ENCODE results near the gene S100PBP.

The S100PBP gene

GRCh38 chr1:32894681-32895080 lies 77.2 kb downstream of the S100PBP start:
- TF ChIP-seq TAF1 (IDR thresholded peaks at IDR 0.05; ENCODE audit: borderline replicate concordance, insufficient read depth, low read length), result no peak
- no peak for TF ChIP-seq SIN3A (IDR thresholded peaks at IDR 0.05; ENCODE audit: borderline replicate concordance, insufficient read depth, low read length)
- TF ChIP-seq FOXP2 (optimal IDR thresholded peaks at IDR 0.05; ENCODE audit: borderline replicate concordance, extremely low read depth, extremely low read length, insufficient read depth), result no peak
- TF ChIP-seq, protein P1, sequence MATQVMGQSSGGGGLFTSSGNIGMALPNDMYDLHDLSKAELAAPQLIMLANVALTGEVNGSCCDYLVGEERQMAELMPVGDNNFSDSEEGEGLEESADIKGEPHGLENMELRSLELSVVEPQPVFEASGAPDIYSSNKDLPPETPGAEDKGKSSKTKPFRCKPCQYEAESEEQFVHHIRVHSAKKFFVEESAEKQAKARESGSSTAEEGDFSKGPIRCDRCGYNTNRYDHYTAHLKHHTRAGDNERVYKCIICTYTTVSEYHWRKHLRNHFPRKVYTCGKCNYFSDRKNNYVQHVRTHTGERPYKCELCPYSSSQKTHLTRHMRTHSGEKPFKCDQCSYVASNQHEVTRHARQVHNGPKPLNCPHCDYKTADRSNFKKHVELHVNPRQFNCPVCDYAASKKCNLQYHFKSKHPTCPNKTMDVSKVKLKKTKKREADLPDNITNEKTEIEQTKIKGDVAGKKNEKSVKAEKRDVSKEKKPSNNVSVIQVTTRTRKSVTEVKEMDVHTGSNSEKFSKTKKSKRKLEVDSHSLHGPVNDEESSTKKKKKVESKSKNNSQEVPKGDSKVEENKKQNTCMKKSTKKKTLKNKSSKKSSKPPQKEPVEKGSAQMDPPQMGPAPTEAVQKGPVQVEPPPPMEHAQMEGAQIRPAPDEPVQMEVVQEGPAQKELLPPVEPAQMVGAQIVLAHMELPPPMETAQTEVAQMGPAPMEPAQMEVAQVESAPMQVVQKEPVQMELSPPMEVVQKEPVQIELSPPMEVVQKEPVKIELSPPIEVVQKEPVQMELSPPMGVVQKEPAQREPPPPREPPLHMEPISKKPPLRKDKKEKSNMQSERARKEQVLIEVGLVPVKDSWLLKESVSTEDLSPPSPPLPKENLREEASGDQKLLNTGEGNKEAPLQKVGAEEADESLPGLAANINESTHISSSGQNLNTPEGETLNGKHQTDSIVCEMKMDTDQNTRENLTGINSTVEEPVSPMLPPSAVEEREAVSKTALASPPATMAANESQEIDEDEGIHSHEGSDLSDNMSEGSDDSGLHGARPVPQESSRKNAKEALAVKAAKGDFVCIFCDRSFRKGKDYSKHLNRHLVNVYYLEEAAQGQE (IDR thresholded peaks at IDR 0.05; ENCODE audit: insufficient read depth in 1 of 2, low read depth in 2 of 2, low read length in 2 of 2), result no peak
- TF ChIP-seq POLR2AphosphoS5 (IDR thresholded peaks at IDR 0.05; ENCODE audit: low read depth, low read length), result no peak

- TF ChIP-seq POLR2AphosphoS5 (IDR thresholded peaks at IDR 0.05; ENCODE audit: low read depth, low read length) (no peak), FOXP2 (optimal IDR thresholded peaks at IDR 0.05; ENCODE audit: borderline replicate concordance, extremely low read depth, extremely low read length, insufficient read depth) (no peak), TAF1 (IDR thresholded peaks at IDR 0.05; ENCODE audit: borderline replicate concordance, insufficient read depth, low read length) (no peak), SIN3A (IDR thresholded peaks at IDR 0.05; ENCODE audit: borderline replicate concordance, insufficient read depth, low read length) (no peak)
- TF ChIP-seq, protein P1 (IDR thresholded peaks at IDR 0.05; ENCODE audit: insufficient read depth in 1 of 2, low read depth in 2 of 2, low read length in 2 of 2), result no peak
Observed at GRCh38 chr1:32895325-32896215, 78.1 kb downstream of the S100PBP start.

DNA sequence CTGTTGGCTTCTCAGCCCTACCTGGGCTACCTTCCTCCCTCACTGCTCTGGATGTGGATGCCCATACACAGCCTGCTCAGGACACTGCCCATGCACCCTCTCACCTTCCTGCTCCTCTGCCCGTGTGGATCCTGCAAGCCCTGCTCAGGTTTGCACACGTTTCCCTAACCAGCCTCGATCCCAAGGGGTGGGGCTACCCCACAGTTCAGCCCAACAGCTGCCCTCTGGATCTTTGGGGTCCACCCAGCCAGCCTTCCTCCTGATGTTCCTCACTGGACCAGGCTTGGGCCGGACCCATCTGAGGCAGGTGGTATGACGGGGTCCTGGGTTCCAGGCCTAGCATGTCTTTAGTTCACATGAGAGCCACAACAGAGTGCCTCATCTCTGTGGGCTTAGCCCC lies 79.0 kb downstream of the S100PBP start:
- TF ChIP-seq POLR2AphosphoS5 (IDR thresholded peaks at IDR 0.05; ENCODE audit: low read depth, low read length), result no peak
- no peak for TF ChIP-seq FOXP2 (optimal IDR thresholded peaks at IDR 0.05; ENCODE audit: borderline replicate concordance, extremely low read depth, extremely low read length, insufficient read depth)
- TF ChIP-seq, protein P1 (IDR thresholded peaks at IDR 0.05; ENCODE audit: insufficient read depth in 1 of 2, low read depth in 2 of 2, low read length in 2 of 2), result no peak
- no peak for TF ChIP-seq TAF1 (IDR thresholded peaks at IDR 0.05; ENCODE audit: borderline replicate concordance, insufficient read depth, low read length)
- no peak for TF ChIP-seq SIN3A (IDR thresholded peaks at IDR 0.05; ENCODE audit: borderline replicate concordance, insufficient read depth, low read length)

DNA sequence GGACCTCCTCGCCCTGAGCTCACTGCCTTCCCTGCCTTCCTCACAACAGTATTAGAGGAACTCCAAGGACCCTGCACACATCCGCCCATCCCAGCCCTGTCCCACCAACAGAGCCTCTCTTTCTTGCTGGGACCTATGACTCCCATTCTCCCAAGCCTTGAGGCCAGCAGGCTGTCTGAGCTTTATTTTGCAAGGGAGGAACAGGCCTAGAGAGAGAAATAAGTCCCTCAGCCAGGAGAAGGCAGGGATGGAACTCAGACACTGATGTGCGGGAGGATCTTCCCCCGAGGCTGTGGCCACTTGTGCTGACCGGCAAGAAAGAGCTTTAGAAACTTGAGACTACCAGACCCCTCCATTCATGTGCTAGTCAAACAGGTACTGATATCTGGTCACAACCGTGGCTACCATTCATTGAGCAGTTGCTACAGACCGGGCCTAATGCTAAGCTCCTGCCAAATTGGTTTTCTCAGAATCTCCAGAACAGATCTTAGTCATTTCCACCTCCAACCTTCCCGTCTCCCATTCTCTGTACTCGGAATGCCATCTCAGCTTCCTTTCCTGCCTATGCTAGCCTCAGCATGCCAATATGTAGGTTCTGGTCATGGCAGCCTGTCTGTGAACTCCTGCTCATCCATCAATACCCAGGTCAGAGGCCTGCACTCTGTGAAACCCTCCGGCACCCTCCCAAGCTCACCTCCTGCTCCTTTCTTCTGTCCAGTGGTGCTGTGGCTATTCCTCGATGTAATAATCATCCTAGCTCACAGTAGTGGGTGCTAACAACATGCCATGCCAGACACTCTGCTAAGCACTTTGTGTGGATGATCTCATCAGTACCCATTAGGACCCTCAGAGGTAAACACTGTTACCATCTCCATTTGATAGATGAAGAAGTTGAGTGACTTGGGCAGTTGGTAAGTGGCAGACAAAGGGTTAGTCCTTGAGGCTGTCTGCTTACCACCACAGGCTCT lies 79.9 kb downstream of the S100PBP start:
- no peak for TF ChIP-seq FOXP2 (optimal IDR thresholded peaks at IDR 0.05; ENCODE audit: borderline replicate concordance, extremely low read depth, extremely low read length, insufficient read depth)
- TF ChIP-seq POLR2AphosphoS5 (IDR thresholded peaks at IDR 0.05; ENCODE audit: low read depth, low read length), result no peak
- TF ChIP-seq TAF1 (IDR thresholded peaks at IDR 0.05; ENCODE audit: borderline replicate concordance, insufficient read depth, low read length), result no peak
- TF ChIP-seq, protein P1 (IDR thresholded peaks at IDR 0.05; ENCODE audit: insufficient read depth in 1 of 2, low read depth in 2 of 2, low read length in 2 of 2), result no peak
- TF ChIP-seq SIN3A (IDR thresholded peaks at IDR 0.05; ENCODE audit: borderline replicate concordance, insufficient read depth, low read length), result no peak
